H9 (cell line): ENCODE measurements around the gene TIAM1. TPM values are rescaled to one million over a fixed set of nuclear protein-coding genes. Genes with fewer than 3 reads are reported as not detected.

Experiments
- DNase-seq: peaks from one replicate; pipeline ENCODE4 v3.0.0-alpha.2; 2017
- H2AFZ ChIP-seq: one replicate; pipeline ENCODE4 v1.6.1; 2013; ENCODE audit warnings: mild to moderate bottlenecking, low read length, control low read depth, moderate library complexity
- H2AK5ac ChIP-seq: 2 replicates; pipeline ENCODE4 v1.6.1; 2013; ENCODE audit warnings: low read length, control low read depth, mixed read lengths; ENCODE audit not compliant: insufficient read length
- H2BK120ac ChIP-seq: one replicate; pipeline ENCODE4 v1.6.1; 2013; ENCODE audit warnings: low read depth, mild to moderate bottlenecking, low read length, control low read depth, inconsistent platforms; ENCODE audit not compliant: poor library complexity, severe bottlenecking
- H2BK12ac ChIP-seq: 2 replicates; pipeline ENCODE4 v1.6.1; 2013; ENCODE audit warnings: low read length, control low read depth, mixed read lengths, low read depth; ENCODE audit not compliant: insufficient read length
- H2BK15ac ChIP-seq: 2 replicates; pipeline ENCODE4 v1.6.1; 2013; ENCODE audit warnings: low read depth, low read length, control low read depth
- H2BK20ac ChIP-seq: one replicate; pipeline ENCODE4 v1.6.1; 2013; ENCODE audit warnings: low read depth, mild to moderate bottlenecking, low read length, control low read depth, inconsistent platforms; ENCODE audit not compliant: poor library complexity, severe bottlenecking
- H2BK5ac ChIP-seq: 2 replicates; pipeline ENCODE4 v1.6.1; 2013; ENCODE audit warnings: low read length, control low read depth, mixed read lengths; ENCODE audit not compliant: insufficient read length
- H3K14ac ChIP-seq: 2 replicates; pipeline ENCODE4 v1.6.1; 2013; ENCODE audit warnings: low read length, control low read depth; ENCODE audit not compliant: insufficient read depth
- H3K18ac ChIP-seq: 2 replicates; pipeline ENCODE4 v1.6.1; 2013; ENCODE audit warnings: low read depth, mild to moderate bottlenecking, mixed read lengths, low read length, control low read depth; ENCODE audit not compliant: insufficient read length
- H3K23ac ChIP-seq: 2 replicates; pipeline ENCODE4 v1.6.1; 2013; ENCODE audit warnings: low read length, control low read depth, mixed read lengths, low read depth; ENCODE audit not compliant: insufficient read length
- H3K23me2 ChIP-seq: 2 replicates; pipeline ENCODE4 v1.6.1; 2013; ENCODE audit warnings: low read depth, mild to moderate bottlenecking, mixed read lengths, low read length, control low read depth; ENCODE audit not compliant: insufficient read length, poor library complexity, severe bottlenecking
- H3K27ac ChIP-seq: 2 replicates; pipeline ENCODE4 v1.5.1; 2013; ENCODE audit warnings: low read length, control low read depth, mixed read lengths, low read depth; ENCODE audit not compliant: insufficient read length
- H3K27me3 ChIP-seq: 2 replicates; pipeline ENCODE4 v1.6.1; 2013; ENCODE audit warnings: low read length, control low read depth, inconsistent platforms; ENCODE audit not compliant: insufficient read depth
- H3K4ac ChIP-seq: 2 replicates; pipeline ENCODE4 v1.6.1; 2013; ENCODE audit warnings: low read depth, mild to moderate bottlenecking, control low read depth, inconsistent platforms, low read length, moderate library complexity
- H3K4me1 ChIP-seq: 2 replicates; pipeline ENCODE4 v1.6.1; 2013; ENCODE audit warnings: low read length, control low read depth, inconsistent platforms; ENCODE audit not compliant: insufficient read depth
- H3K4me2 ChIP-seq: 2 replicates; pipeline ENCODE4 v1.6.1; 2013; ENCODE audit warnings: low read length, control low read depth, mixed read lengths; ENCODE audit not compliant: insufficient read length, insufficient read depth
- H3K56ac ChIP-seq: 2 replicates; pipeline ENCODE4 v1.6.1; 2013; ENCODE audit warnings: low read depth, mild to moderate bottlenecking, mixed read lengths, low read length, control low read depth; ENCODE audit not compliant: insufficient read length
- H3K79me1 ChIP-seq: 2 replicates; pipeline ENCODE4 v1.6.1; 2013; ENCODE audit warnings: low read depth, mild to moderate bottlenecking, moderate library complexity, low read length, control low read depth, inconsistent platforms; ENCODE audit not compliant: insufficient read depth, poor library complexity, severe bottlenecking
- H3K79me2 ChIP-seq: 2 replicates; pipeline ENCODE4 v1.6.1; 2013; ENCODE audit warnings: low read length, control low read depth, inconsistent platforms; ENCODE audit not compliant: insufficient read depth
- H3K9ac ChIP-seq: 2 replicates; pipeline ENCODE4 v1.6.1; 2013; ENCODE audit warnings: low read length, control low read depth, mixed read lengths; ENCODE audit not compliant: insufficient read length; ENCODE audit errors: extremely low read depth
- H3K9me3 ChIP-seq: one replicate; pipeline ENCODE4 v1.6.1; 2013; ENCODE audit warnings: low read depth, low read length, inconsistent platforms; ENCODE audit not compliant: control insufficient read depth
- H3T11ph ChIP-seq: one replicate; pipeline ENCODE4 v1.6.1; 2013; ENCODE audit warnings: mild to moderate bottlenecking, low read length, control low read depth, inconsistent platforms
- H4K20me1 ChIP-seq: one replicate; pipeline ENCODE4 v1.6.1; 2013; ENCODE audit not compliant: control insufficient read depth, insufficient read length, insufficient read depth
- H4K5ac ChIP-seq: 2 replicates; pipeline ENCODE4 v1.6.1; 2013; ENCODE audit warnings: low read depth, mild to moderate bottlenecking, mixed read lengths, low read length, control low read depth; ENCODE audit not compliant: insufficient read length
- H4K8ac ChIP-seq: replicated peaks from 2 replicates; pipeline ENCODE4 v1.6.1; 2013; ENCODE audit warnings: low read length, control low read depth, mixed read lengths, low read depth; ENCODE audit not compliant: insufficient read length
- H4K91ac ChIP-seq: 2 replicates; pipeline ENCODE4 v1.6.1; 2013; ENCODE audit warnings: low read depth, mild to moderate bottlenecking, moderate library complexity, mixed read lengths, low read length, control low read depth; ENCODE audit not compliant: insufficient read length
- H3K27ac Mint-ChIP-seq, 3 experiments: 2 replicates in 2 of 3; 3 replicates in 1 of 3; pipeline ENCODE4 v1.8.0; 2020 to 2021; ENCODE audit warnings: mixed read lengths in 3 of 3, mild to moderate bottlenecking in 1 of 3, moderate library complexity in 1 of 3
- H3K27me3 Mint-ChIP-seq: 2 replicates; pipeline ENCODE4 v1.8.0; 2021; ENCODE audit warnings: low read depth, mild to moderate bottlenecking, moderate library complexity, mixed read lengths
- H3K36me3 Mint-ChIP-seq, 3 experiments: 2 replicates in 2 of 3; 3 replicates in 1 of 3; pipeline ENCODE4 v1.8.0; 2020 to 2021; ENCODE audit warnings: low read depth in 3 of 3, mixed read lengths in 3 of 3; ENCODE audit not compliant: insufficient read depth in 1 of 3
- H3K4me1 Mint-ChIP-seq, 2 experiments: 2 replicates each; pipeline ENCODE4 v1.8.0; 2020; ENCODE audit warnings: mixed read lengths in 2 of 2
- H3K4me3 Mint-ChIP-seq, 2 experiments: 2 replicates in 1 of 2; 3 replicates in 1 of 2; pipeline ENCODE4 v1.8.0; 2020 to 2021; ENCODE audit warnings: mild to moderate bottlenecking in 2 of 2, mixed read lengths in 2 of 2, moderate library complexity in 1 of 2
- H3K9me3 Mint-ChIP-seq, 2 experiments: 2 replicates in 1 of 2; 3 replicates in 1 of 2; pipeline ENCODE4 v1.8.0; 2020; ENCODE audit warnings: mild to moderate bottlenecking in 2 of 2, mixed read lengths in 2 of 2, moderate library complexity in 1 of 2
- WGBS: extraction: QIAGEN DNeasy Blood & Tissue Kit; methylation state at CpG from one replicate; pipeline ENCODE4 v1.1.7; 2013; ENCODE audit warnings: missing lambda C conversion rate, low lambda C conversion rate, mixed read lengths; ENCODE audit not compliant: insufficient read length; ENCODE audit errors: extremely low coverage; 5-methylcytosine and 5-hydroxymethylcytosine counted together
- total RNA-seq: library from RNA; stranded (reverse); gene quantifications from 2 replicates; pipeline ENCODE4 v1.2.1, GENCODE V29; 2021
- TF ChIP-seq, protein P1 (sequence below): fragments of 200-600 bp; sonication (generic); conservative IDR thresholded peaks from 3 replicates; pipeline ENCODE4 v1.8.0; 2021; ENCODE audit warnings: antibody characterized with exemption, mild to moderate bottlenecking

Gene TIAM1
- total RNA-seq, 1 experiment from 2014 or later: 23.1 TPM

- no peak overlapping the region for H3T11ph ChIP-seq
Observed at GRCh38 chr21:31279214-31279613, 64.8 kb downstream of the TIAM1 start.

More at GRCh38 chr21:31279214-31279613, 64.8 kb downstream of the TIAM1 start:
- Mint-ChIP-seq H3K9me3 (no peaks in the 10 kb centered on the region), H3K4me1 (peaks cover 34 to 40% of the 10 kb centered on the region in 2 experiments), H3K36me3 (peaks cover 0 to 3% (median 0%) of the 10 kb centered on the region in 3 experiments; a peak in 3 of 7 replicates), H3K27me3 (no peaks in the 10 kb centered on the region), H3K27ac (no peak overlapping the region), H3K4me3 (no peak overlapping the region)
- Histone ChIP-seq H3K56ac (no peak overlapping the region), H2AFZ (no peak overlapping the region), H3K79me2 (no peaks in the 10 kb centered on the region), H3K23me2 (no peaks in the 10 kb centered on the region), H3K9me3 (no peaks in the 10 kb centered on the region), H4K5ac (no peak overlapping the region), H2BK5ac (no peak overlapping the region), H4K20me1 (no peaks in the 10 kb centered on the region), H3K4me1 (peaks cover 6% of the 10 kb centered on the region), H3K18ac (no peak overlapping the region), H3K27ac (no peak overlapping the region), H3K4me2 (no peak overlapping the region), H2BK12ac (no peak overlapping the region), H3K14ac (no peak overlapping the region), H2BK120ac (no peak overlapping the region), H3K23ac (no peak overlapping the region), H3K79me1 (no peaks in the 10 kb centered on the region), H4K8ac (no peak overlapping the region), H3K4ac (no peak overlapping the region), H4K91ac (no peak overlapping the region), H2BK20ac (no peak overlapping the region), H3K27me3 (no peaks in the 10 kb centered on the region), H3K9ac (no peak overlapping the region), H2AK5ac (no peak overlapping the region), H2BK15ac (no peak overlapping the region)
- no CpG with 5 or more reads among the region's 8 CpGs for WGBS
- no peak for DNase-seq
- TF ChIP-seq, protein P1, sequence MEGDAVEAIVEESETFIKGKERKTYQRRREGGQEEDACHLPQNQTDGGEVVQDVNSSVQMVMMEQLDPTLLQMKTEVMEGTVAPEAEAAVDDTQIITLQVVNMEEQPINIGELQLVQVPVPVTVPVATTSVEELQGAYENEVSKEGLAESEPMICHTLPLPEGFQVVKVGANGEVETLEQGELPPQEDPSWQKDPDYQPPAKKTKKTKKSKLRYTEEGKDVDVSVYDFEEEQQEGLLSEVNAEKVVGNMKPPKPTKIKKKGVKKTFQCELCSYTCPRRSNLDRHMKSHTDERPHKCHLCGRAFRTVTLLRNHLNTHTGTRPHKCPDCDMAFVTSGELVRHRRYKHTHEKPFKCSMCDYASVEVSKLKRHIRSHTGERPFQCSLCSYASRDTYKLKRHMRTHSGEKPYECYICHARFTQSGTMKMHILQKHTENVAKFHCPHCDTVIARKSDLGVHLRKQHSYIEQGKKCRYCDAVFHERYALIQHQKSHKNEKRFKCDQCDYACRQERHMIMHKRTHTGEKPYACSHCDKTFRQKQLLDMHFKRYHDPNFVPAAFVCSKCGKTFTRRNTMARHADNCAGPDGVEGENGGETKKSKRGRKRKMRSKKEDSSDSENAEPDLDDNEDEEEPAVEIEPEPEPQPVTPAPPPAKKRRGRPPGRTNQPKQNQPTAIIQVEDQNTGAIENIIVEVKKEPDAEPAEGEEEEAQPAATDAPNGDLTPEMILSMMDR: no peak
